ENCODE measurements around the gene RARS2.
A peak's percentile ranks its signal among the peaks of the same experiment; 100 is the strongest.

Gene RARS2

GRCh38 chr6:87572883-87573282 is 16.9 kb downstream of the RARS2 start:
- no peak for DNase-seq

GRCh38 chr6:87572021-87572420 is 17.8 kb downstream of the RARS2 start:
- no peak for DNase-seq

- no peak for DNase-seq
Measured at GRCh38 chr6:87561017-87561416, 28.8 kb downstream of the RARS2 start.

GRCh38 chr6:87558446-87558845 is 31.3 kb downstream of the RARS2 start:
- DNase-seq: no peak

GRCh38 chr6:87555506-87555905 is 34.3 kb downstream of the RARS2 start:
- DNase-seq: no peak

GRCh38 chr6:87553159-87553765 is 36.5 kb downstream of the RARS2 start:
- DNase-seq: no peak

- no peak for DNase-seq
Measured at GRCh38 chr6:87551799-87552198, 38.0 kb downstream of the RARS2 start.

GRCh38 chr6:87544474-87544735 is 45.4 kb downstream of the RARS2 start:
- no peak for DNase-seq

- DNase-seq: no peak
Measured at GRCh38 chr6:87543696-87544473, 45.9 kb downstream of the RARS2 start.

- no peak for DNase-seq
Measured at GRCh38 chr6:87541744-87542143, 48.0 kb downstream of the RARS2 start.

- no peak for DNase-seq
Measured at GRCh38 chr6:87541041-87541440, 48.7 kb downstream of the RARS2 start.

GRCh38 chr6:87540539-87540938 is 49.2 kb downstream of the RARS2 start:
- peak; percentile 21 for DNase-seq

- DNase-seq: no peak
Measured at GRCh38 chr6:87539554-87539953, 50.2 kb downstream of the RARS2 start.

GRCh38 chr6:87538510-87539260 is 51.1 kb downstream of the RARS2 start:
- no peak for DNase-seq

GRCh38 chr6:87534377-87535047 is 55.3 kb downstream of the RARS2 start:
- DNase-seq: no peak

- no peak for DNase-seq
Measured at GRCh38 chr6:87529221-87529620, 60.6 kb downstream of the RARS2 start.

GRCh38 chr6:87522686-87523085 is 67.1 kb downstream of the RARS2 start:
- no peak for DNase-seq

- DNase-seq: no peak
Measured at GRCh38 chr6:87518453-87518852, 71.3 kb downstream of the RARS2 start.

GRCh38 chr6:87514831-87515230 is 75.0 kb downstream of the RARS2 start:
- no peak for DNase-seq

GRCh38 chr6:87504441-87504840 is 85.3 kb downstream of the RARS2 start:
- DNase-seq: no peak

- no peak for DNase-seq
Measured at GRCh38 chr6:87501809-87502572, 87.8 kb downstream of the RARS2 start.

GRCh38 chr6:87498048-87498447 is 91.7 kb downstream of the RARS2 start:
- no peak for DNase-seq

All from right hindlimb (tissue), 1 donor.